Thoracic aorta (tissue), 2 donors: ENCODE measurements around the gene LIMA1. TPM values are rescaled to one million over a fixed set of nuclear protein-coding genes. Genes with fewer than 3 reads are reported as not detected.
A peak's percentile ranks its signal among the peaks of the same experiment; 100 is the strongest.

ENCODE experiments used
- ATAC-seq: fragments of 150-250 bp; one replicate; pipeline ENCODE4 v1.8.0; 2017; ENCODE audit warnings: low read depth; ENCODE audit not compliant: insufficient number of reproducible peaks, low FRiP score
- DNase-seq: peaks from one replicate; pipeline ENCODE4 v3.0.0-alpha.2; 2020; ENCODE audit warnings: low spot score
- H3K27ac ChIP-seq, 2 donors: fragments of 200-600 bp; sonication (generic); 1 replicate in 1 of 2; 2 replicates in 1 of 2; pipeline ENCODE4 v1.5.1; 2016; ENCODE audit warnings: mild to moderate bottlenecking in 2 of 2, moderate library complexity in 2 of 2
- H3K27me3 ChIP-seq: fragments of 200-600 bp; sonication (generic); replicated peaks from 2 replicates; pipeline ENCODE4 v1.6.0; 2016; ENCODE audit warnings: mild to moderate bottlenecking; ENCODE audit not compliant: insufficient read depth
- H3K36me3 ChIP-seq: fragments of 200-600 bp; sonication (generic); one replicate; pipeline ENCODE4 v1.5.1; 2016
- H3K4me1 ChIP-seq, 2 donors: fragments of 200-600 bp; sonication (generic); 1 replicate in 1 of 2; 2 replicates in 1 of 2; pipeline versions ENCODE4 v1.5.1 to v1.6.0; 2016; ENCODE audit warnings: low read depth in 2 of 2, mild to moderate bottlenecking in 1 of 2; ENCODE audit not compliant: control insufficient read depth in 1 of 2
- H3K4me3 ChIP-seq: fragments of 200-600 bp; sonication (generic); 2 replicates; pipeline ENCODE4 v1.5.1; 2016; ENCODE audit warnings: mild to moderate bottlenecking
- H3K9me3 ChIP-seq: fragments of 200-600 bp; sonication (generic); 2 replicates; pipeline ENCODE4 v1.5.1; 2016
- CTCF ChIP-seq: fragments of 200-600 bp; sonication (generic); IDR thresholded peaks from one replicate; pipeline ENCODE4 v1.5.1; 2019; ENCODE audit warnings: antibody characterized with exemption
- total RNA-seq, 2 donors: library from RNA; depleted of rRNA; stranded (reverse); fragments of >200 nt; gene quantifications; one replicate each; pipeline versions ENCODE4 v1.1.0 to v1.2.3, GENCODE V29; 2016

Gene LIMA1
- total RNA-seq, 2 donors from 2014 or later: 103 to 194 TPM

GRCh38 chr12:50242751-50243191, 40.5 kb downstream of the LIMA1 start:
- Histone ChIP-seq H3K27ac (peak overlapping the region; percentile 90 to 93), H3K36me3 (peaks cover 3% of the 10 kb centered on the region), H3K9me3 (no peaks in the 10 kb centered on the region), H3K4me1 (peaks cover 37 to 68% of the 10 kb centered on the region in 2 donors), H3K4me3 (no peak overlapping the region), H3K27me3 (no peaks in the 10 kb centered on the region)
- ATAC-seq: no peak
- TF ChIP-seq CTCF: no peak
- no peak for DNase-seq

DNA sequence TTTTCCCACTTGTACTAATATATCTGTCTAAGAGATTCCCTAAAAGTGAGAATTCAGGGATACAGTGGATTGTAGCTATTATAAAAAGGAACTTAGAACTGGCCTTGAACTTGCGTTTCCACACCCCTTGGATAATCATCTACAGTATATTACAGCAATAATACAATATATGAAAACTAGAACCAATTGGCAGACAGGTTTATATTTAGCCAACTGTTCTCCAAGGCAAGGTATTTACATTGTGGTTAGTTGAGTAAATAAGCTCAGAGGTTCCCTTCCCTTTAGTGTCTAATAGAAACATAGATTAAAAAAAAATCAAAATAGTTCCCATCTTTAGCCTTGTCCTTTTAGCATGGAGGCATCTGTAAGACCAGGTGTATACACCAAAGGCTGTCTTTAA, 42.1 kb downstream of the LIMA1 start:
- Histone ChIP-seq H3K27me3 (no peaks in the 10 kb centered on the region), H3K27ac (peak overlapping the region; percentile 93 to 96), H3K36me3 (peaks cover 3% of the 10 kb centered on the region), H3K4me1 (peaks cover 29 to 58% of the 10 kb centered on the region in 2 donors), H3K9me3 (no peaks in the 10 kb centered on the region), H3K4me3 (no peak overlapping the region)
- ATAC-seq (no peak), DNase-seq (no peak)
- no peak for TF ChIP-seq CTCF

GRCh38 chr12:50240792-50241114, 42.6 kb downstream of the LIMA1 start:
- H3K9me3 ChIP-seq: no peaks in the 10 kb centered on the region

DNA sequence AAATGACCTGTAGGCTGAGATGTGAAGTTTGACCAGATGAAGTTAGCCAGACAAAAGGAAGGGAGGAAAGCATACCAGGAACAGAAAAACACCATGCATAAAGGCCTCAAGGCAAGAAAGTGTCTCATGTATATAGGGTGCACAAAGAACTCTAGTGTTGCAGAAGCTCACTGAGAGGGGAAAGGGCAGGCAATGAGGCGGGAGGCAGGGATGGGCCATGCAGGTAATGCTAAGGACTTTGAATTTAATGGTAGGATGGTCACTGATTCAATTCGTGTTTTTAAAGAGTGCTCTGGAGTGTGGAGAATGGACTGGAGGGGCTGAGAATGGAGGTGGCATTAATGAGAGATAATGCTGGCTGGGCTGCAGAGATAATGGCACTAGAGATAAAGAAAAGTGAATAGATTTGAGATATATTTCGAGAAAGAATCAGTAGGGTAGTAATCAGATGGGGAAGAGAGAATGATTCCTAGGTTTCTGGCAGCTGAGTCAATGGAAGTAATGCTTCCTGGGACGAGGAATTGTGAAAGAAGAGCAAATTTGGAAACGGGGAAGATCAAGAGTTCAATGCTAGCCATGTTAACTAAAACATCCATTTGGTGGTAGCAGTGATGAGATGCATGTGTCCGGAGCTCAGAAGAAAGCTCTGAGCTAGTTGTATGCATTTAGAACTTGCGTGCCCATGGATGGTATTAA, 43.1 kb downstream of the LIMA1 start:
- Histone ChIP-seq H3K36me3 (no peaks in the 10 kb centered on the region), H3K9me3 (no peaks in the 10 kb centered on the region), H3K4me1 (peaks cover 29 to 53% of the 10 kb centered on the region in 2 donors), H3K27ac (peak overlapping the region; percentile 93 to 96), H3K27me3 (no peaks in the 10 kb centered on the region), H3K4me3 (no peak overlapping the region)
- TF ChIP-seq CTCF: no peak
- no peak for ATAC-seq
- DNase-seq: no peak

More at GRCh38 chr12:50240792-50241114, 42.6 kb downstream of the LIMA1 start:
- Histone ChIP-seq H3K36me3 (peaks cover 3% of the 10 kb centered on the region), H3K4me3 (no peak overlapping the region), H3K27me3 (no peaks in the 10 kb centered on the region), H3K27ac (peak overlapping the region; percentile 93 to 96), H3K4me1 (peaks cover 29 to 53% of the 10 kb centered on the region in 2 donors)
- TF ChIP-seq CTCF: no peak
- no peak for ATAC-seq
- no peak for DNase-seq

GRCh38 chr12:50239355-50239891, 43.9 kb downstream of the LIMA1 start:
- DNase-seq (no peak), ATAC-seq (no peak)
- H3K36me3 ChIP-seq: no peaks in the 10 kb centered on the region
- H3K27ac ChIP-seq: peak overlapping the region; percentile 48 to 96
- no peak overlapping the region for H3K4me3 ChIP-seq
- H3K4me1 ChIP-seq: peaks cover 29 to 44% of the 10 kb centered on the region in 2 donors
- no peaks in the 10 kb centered on the region for H3K27me3 ChIP-seq
- no peak for TF ChIP-seq CTCF
- H3K9me3 ChIP-seq: no peaks in the 10 kb centered on the region
